GM10266 (cell line): ENCODE measurements around the gene SEPTIN2.

Experiments used
- DNase-seq: peaks from one replicate; pipeline ENCODE4 v3.0.0; 2012; ENCODE audit errors: extremely low spot score
- CTCF ChIP-seq: IDR thresholded peaks from 2 replicates; pipeline ENCODE4 v1.5.1; 2012; ENCODE audit warnings: mild to moderate bottlenecking, low read depth; ENCODE audit not compliant: control insufficient read depth, insufficient read depth; ENCODE audit errors: missing control alignments

Gene SEPTIN2

GRCh38 chr2:241323778-241324177 is 8.1 kb downstream of the SEPTIN2 start:
- DNase-seq: no peak

GRCh38 chr2:241324775-241325174 is 9.1 kb downstream of the SEPTIN2 start:
- no peak for DNase-seq

More at GRCh38 chr2:241323778-241324177, 8.1 kb downstream of the SEPTIN2 start:
- no peak for TF ChIP-seq CTCF

DNA sequence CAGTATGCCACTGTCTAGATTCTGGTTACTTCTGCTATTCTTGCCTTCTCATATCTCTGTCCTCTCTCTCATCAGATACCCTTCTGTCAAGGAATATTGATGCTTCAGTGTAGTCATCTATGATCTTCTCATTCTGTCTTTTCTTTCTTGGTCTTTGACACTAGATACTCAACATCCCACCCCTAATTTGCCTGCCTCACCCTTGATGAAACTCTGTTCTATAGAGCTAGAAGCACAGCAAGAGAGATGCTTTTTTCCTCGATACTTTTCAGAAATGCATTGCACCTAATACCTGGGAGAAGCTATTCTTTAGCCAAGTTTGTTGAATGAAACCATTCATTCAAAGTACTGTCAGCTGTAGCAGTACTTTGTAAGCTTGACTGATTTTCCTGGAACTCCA is 9.5 kb downstream of the SEPTIN2 start:
- DNase-seq: no peak
- no peak for TF ChIP-seq CTCF

More at GRCh38 chr2:241324775-241325174, 9.1 kb downstream of the SEPTIN2 start:
- TF ChIP-seq CTCF: no peak

DNA sequence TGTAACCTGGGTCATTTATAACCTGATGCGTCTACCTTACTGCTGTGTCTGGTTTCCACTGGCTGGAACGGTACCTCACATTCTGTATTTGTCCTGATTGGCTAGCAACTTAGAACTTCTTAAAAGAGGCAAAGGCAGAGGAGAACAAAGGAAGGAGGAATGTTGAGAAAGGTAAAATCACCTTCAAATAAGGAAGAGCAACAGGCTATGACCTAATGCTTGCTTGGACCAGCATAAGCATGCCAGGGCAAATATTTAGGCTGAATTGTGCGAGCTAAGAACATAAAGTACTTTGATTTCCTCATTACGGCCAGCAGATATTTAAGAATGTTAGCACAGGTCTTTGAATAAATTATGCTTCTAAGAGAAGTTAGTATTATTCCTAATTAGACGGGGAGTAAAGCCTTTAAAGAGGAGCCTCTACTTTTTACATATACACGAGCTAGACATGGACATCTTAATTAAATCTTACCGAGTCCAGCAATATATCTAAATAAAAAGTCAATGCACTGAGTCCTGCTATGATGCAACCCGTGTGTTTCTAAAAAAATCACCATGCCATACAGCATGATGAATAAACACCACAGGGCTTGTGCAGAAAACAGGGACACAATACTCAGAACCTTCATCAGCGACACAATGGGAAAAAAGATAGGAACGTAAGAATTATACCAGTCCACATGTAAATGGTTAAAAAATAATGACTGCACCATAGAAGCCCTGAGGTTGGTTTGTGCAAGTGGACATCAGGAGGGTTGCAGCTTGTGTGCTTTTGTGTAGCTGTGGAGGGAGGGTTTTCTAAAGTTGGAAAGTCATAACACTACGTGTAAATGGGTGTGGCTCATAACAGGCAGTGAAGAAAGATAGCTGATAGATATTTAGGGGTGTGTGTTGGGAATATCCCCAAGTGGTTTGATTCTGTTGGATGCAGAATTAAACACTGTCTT is 14.2 kb downstream of the SEPTIN2 start:
- TF ChIP-seq CTCF: no peak
- DNase-seq: no peak

DNA sequence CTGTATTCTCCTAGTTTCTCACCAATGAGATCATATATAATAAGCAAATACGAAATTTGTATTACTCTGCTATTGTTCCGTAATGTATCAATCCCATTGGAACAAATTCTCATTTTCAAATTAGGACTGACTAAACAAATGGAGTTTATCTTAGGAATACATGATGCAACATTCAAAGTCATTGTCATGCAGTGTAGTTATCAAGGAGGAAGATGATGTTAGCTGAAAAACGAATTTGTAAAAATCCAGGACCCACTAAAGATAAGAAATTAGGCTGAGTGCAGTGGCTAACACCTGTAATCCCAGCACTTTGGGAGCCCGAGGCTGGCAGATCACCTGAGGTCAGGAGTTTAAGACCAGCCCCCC is 14.9 kb downstream of the SEPTIN2 start:
- no peak for DNase-seq
- no peak for TF ChIP-seq CTCF

- no peak for TF ChIP-seq CTCF
- no peak for DNase-seq
Measured at GRCh38 chr2:241334813-241335212, 19.1 kb downstream of the SEPTIN2 start.
